ENCODE measurements around the gene HIC2.
"Not testable (repeated sequence)": the region's sequence is repeated elsewhere in the genome, so short reads cannot be mapped to it uniquely, and the experiment has no call there.

Gene HIC2, protein sequence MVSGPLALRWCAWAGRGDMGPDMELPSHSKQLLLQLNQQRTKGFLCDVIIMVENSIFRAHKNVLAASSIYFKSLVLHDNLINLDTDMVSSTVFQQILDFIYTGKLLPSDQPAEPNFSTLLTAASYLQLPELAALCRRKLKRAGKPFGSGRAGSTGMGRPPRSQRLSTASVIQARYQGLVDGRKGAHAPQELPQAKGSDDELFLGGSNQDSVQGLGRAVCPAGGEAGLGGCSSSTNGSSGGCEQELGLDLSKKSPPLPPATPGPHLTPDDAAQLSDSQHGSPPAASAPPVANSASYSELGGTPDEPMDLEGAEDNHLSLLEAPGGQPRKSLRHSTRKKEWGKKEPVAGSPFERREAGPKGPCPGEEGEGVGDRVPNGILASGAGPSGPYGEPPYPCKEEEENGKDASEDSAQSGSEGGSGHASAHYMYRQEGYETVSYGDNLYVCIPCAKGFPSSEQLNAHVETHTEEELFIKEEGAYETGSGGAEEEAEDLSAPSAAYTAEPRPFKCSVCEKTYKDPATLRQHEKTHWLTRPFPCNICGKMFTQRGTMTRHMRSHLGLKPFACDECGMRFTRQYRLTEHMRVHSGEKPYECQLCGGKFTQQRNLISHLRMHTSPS

DNA sequence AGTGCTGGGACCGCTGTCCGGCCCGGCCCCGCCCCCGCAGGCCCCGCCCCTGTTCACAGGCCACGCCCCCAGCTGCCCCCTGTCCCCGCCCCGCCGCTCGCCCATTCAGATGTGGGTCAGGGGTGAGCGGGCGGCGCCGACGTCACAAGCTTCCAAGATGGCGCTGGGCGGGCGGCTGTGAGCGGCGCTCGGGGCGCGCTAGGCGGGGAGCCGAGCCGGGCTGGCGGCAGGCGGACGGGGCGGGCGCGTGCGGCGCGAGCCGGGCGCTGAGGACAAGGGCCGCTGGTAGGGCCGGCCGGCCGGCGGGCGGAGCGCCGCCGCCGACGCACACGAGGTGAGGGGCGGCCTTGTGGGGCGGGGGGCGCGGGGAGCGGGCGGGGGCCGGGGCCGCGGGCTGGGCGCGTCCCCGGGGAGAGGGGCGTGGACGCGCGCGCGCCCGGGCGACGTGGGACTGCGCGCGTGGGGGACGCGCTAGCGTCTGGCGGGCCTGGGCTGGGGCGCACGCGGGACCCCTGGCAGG lies at the start of gene HIC2:
TSS of gene HIC2 (plus strand) at position 145 of the 520 bp plus-strand sequence. CDS start 25,461 bp downstream, outside the sequence.
- DNase-seq: not testable (repeated sequence)

DNA sequence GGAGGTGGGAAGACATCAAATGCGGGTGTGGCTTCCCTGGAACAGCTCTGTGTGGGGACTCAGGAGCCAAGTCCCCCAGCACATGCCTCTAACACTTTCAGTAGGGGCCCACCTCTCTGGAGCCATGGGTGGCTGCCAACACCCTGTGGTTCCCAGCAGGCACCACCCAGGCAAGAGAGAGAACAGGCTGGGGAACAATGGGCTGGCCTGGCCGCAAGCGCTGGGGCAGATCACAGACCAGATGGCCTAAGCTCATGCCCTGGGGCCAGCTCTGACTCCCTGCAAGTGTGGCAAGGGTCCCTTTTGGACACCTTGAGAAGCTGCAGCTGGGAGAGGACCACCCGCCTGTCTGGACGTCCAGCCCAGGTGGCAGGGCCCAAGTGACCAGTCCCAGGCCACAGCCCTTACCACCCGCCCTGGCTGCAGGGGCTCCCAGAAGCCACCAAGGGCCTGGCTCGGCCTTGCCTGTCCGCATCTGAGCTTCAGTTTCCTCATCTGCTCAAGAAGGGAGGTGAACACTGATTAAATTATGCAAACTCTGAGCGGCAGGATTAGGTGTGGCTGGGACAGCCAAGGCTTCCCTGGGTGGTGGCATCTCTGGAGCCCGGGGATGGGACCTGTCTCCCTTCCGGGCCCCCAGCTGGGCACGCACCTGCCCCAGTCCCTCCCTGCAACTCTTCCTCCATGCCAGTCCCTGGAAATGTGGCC lies 48.4 kb upstream of the HIC2 start:
- not testable (repeated sequence) for DNase-seq

DNA sequence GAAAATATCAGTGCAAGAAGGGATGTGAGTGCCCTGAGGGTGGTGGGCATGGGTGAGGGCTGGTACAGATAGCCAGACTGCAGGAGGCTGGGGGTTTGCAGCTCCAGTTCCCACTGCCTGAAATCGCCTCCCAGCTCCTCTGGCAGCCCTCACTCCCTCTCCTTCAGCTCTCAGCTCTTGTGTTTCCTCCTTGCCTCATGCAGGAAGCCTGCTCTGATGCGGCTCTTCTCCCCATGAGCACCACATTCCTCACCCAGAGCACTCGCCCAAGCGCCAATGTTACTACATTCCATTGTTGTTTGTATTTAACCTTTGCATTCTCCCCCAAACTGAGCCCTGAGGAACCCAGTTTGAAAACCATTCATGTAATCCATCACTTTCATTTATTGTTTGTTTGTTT lies 41.3 kb upstream of the HIC2 start:
- not testable (repeated sequence) for DNase-seq

DNA sequence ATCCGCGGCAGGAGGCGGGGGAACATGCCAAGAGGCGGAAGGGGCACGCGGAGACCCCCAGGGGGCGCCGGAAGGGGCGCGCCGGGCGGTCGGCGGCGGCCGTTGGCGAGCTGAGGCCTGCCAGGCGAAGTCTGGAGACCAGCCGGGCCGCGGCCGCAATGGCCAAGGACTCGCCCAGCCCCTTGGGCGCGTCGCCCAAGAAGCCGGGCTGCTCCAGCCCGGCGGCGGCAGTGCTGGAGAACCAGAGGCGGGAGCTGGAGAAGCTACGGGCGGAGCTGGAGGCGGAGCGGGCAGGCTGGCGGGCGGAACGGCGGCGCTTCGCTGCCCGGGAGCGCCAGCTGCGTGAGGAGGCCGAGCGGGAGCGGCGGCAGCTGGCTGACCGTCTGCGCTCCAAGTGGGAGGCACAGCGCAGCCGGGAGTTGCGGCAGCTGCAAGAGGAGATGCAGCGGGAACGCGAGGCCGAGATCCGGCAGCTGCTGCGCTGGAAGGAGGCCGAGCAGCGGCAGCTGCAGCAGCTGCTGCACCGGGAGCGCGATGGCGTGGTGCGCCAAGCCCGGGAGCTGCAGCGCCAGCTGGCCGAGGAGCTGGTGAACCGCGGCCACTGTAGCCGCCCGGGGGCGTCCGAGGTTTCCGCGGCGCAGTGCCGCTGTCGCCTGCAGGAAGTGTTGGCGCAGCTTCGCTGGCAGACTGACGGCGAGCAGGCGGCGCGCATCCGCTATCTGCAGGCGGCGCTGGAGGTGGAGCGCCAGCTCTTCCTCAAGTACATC lies 33.3 kb upstream of the HIC2 start, which contains the start of gene RIMBP3B:
TSS of gene RIMBP3B (plus strand) at position 51 of the 767 bp plus-strand sequence. CDS start at position 159, 108 bp downstream.
- not testable (repeated sequence) for DNase-seq

DNA sequence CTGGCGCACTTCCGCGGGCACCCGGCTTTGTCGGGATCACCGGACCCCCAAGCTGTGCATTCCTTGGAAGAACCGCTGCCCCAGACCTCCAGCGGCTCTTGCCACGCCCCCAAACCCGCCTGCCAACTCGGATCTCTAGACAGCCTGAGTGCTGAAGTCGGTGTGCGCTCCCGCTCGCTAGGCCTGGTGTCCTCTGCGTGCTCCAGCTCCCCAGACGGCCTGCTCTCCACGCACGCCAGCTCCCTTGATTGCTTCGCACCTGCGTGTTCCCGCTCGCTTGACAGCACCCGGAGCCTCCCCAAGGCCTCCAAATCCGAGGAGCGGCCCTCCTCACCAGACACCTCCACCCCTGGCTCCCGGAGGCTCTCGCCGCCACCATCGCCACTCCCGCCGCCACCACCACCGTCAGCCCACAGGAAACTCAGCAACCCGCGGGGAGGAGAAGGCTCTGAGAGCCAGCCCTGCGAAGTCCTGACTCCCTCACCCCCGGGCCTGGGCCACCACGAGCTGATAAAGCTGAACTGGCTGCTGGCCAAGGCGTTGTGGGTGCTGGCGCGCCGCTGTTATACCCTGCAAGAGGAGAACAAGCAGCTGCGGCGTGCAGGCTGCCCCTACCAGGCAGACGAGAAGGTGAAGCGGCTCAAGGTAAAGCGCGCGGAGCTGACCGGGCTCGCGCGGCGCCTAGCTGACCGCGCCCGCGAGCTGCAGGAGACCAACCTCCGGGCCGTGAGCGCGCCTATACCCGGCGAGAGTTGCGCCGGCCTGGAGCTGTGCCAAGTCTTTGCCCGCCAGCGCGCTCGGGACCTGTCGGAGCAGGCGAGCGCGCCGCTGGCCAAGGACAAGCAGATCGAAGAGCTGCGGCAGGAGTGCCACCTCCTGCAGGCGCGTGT lies 32.5 kb upstream of the HIC2 start:
- DNase-seq: not testable (repeated sequence)

DNA sequence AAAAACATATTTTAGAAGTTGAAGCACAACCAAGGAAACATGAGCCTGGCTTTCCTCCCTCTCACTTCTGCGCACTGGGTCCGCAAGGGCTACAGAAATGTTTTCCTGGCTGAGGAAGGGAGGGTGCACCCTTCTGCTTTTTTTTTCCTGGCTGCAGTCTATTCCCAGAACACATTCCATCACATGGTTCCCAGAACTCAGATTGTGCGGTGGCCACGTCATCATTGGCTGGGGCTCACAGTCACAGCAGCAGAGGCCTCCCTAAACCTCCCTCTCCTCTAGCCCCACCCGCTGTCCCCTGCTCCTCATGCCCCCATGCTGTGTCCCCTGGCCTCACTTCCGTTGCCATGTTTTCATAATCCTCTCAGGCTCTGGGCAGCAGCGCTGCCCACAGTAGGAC lies 27.7 kb upstream of the HIC2 start:
- DNase-seq: not testable (repeated sequence)

DNA sequence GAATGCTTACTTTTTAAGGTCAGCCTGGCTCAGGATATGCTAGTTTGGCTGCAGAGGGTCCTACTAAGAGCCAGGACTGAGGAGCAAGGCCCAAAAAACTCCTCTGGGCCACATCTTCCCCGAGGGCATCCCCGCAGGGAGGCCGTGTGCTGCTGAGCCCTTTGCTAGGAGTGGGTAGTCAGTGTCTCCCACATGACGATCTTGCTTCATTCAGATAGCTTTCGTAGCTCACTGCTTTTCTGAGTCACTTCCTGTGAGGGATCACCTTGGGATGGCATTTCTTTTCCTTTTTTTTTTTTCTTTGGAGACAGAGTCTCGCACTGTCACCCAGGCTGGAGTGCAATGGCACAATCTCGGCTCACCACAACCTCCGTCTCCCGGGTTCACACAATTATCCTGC lies 27.2 kb upstream of the HIC2 start:
- DNase-seq: not testable (repeated sequence)

DNA sequence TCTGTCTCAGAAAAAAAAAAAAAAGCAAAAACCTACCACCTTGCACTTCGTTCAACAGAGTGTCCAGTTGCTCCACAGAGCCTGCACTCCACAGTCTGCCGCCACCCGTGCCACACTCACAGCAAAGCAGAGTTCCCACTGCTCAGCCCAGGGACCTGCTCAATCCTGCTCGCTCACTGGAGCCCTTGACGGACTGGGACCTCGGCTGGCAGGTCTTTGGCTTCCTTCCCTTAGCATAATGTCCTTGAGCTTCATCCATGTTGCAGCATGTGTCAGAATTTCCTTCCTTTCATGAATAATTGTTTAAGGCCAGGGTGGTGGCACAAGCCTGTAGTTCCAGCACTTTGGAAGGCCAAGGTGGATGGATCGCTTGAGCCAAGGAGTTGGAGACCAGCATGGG lies 22.6 kb upstream of the HIC2 start:
- DNase-seq: not testable (repeated sequence)

DNA sequence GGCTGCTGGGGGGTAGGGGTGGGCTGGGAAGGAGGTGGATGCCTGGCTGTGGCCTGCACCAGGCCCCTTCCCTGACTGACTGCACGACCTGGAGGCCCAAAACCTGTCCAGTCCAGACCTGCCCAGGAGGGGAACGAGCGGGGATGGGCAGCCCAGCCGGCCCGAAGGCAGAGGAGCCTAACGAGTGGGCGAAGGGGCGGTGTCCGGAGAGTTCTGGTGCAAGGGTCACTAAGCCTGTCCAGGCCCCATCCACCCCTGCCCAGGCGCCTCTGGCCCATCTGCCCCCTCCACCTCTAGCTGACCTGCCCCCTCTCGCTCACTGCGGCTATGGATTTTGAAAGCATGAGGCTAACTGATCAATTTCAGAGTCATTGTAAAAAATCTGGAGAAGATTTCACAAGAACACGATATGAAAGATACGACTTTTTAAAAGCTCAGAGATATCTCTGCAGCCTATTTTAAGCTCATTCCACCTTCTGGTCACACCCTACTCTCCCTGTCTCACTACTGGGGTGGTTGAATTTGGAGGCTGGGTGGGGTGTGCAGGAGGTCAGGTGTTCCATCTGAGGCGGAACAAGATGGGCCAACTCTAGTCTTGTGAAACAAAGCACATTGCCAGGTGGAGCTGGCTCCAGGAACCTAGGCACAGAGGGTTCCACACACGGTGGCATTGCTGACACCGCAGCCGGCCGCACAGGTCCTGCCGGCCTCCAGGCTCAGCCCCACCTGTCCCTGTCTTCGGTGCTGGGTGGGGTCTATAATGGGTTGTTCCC lies 15.8 kb upstream of the HIC2 start:
- DNase-seq: not testable (repeated sequence)

DNA sequence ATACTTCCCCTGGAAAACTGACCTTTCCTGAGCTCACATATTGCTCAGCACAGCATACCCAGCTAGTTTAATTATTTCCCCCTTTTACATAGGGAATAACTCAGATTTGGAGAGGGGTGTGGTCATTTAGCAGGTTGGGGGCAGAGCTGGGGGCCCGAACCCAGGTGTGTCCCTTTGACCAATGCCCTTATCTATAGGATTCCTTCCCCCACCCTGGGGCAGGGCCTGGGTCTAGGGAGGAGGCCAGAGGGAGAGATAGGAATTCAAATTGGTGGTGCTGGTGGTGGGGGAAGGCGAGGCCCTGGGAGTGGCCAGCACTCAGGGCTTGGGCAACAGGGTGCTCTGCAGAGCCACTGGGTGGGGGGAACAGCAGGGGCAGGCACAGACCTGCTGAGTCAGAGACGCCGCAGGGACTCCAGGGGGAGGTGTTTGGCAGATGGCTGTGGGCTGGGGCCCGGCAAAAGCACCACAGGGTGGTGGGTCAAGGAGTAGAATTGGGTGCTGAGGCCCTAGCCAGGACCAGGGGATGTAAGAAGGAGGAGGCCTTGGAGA lies 14.3 kb upstream of the HIC2 start:
- not testable (repeated sequence) for DNase-seq

DNA sequence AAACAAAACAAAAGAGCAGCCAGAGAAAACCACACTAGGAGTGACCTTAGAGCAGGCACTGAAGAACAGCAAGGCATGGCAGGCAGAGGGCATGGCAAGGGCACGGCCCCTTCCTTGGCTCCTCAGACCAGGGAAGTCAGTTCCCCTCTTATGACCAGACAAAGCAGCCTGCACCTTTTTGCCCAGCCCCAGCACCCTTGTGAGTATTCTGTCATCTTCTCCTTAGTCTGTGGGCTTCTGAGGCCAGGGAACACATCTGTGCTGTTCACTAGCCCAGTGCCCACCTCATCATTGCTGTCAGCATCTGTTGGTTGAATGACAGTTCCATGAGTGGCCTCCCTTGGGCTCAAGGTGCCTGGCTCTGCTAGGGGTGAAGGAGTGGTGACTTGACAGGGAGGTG lies 10.0 kb upstream of the HIC2 start:
- not testable (repeated sequence) for DNase-seq

DNA sequence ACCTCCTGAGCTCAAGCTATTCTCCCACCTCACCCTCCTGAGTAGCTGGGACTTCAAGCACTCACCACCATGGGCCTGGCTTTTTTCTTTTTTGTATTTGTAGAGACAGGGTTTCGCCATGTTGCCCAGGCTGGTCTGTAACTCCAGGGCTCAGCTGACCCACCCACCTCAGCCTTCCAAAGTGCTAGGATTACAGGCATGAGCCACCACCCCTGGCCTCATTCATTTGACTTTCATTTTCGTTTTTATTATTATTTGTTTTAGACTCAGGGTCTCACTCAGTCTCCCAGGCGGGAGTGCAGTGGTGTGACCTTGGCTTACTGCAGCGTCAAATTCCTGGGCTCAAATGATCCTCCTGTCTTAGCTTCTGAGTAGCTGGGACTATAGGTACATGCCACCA lies 9.4 kb upstream of the HIC2 start:
- DNase-seq: not testable (repeated sequence)

DNA sequence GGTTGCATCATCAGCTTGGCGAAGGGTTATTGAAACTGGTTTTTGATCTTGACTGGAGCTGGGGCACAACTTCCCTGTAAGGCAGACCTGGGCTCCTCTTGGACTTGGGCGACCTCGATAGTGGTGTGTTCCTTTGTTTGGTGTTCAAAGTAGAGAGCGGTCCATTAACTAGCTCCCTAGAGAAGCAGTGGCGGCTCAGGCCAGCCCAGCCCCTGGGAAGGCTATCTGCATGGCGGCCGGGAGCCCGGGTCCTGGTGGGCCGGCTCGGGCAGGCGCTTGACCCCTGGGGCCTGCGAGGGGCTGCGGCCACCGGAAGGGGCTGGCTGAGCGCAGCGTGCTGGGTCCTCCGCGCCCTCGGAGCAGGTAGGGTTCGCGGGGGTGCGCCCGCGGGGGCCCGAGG lies 796 bp upstream of the HIC2 start:
- DNase-seq: not testable (repeated sequence)

DNA sequence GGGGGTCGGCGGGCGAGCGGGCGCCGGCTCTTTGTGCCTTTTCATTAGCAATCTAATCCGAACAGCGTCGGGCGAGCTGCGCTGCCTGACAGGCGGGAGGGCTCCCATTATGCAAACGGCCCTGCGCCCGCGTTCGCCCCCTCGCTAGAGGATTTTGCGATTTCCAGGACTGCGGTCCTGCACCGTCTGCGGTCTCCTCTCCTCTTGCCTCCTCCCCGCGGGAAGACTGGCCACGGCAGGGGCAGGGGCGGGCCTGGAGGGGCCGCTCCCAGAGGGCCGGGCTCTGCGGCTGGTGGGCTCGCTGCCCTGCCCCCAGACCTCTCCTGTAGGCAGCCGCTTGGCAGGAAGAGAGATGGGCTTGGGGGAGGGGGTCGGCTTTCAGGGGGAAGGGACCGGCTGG lies 682 bp downstream of the HIC2 start:
- DNase-seq: not testable (repeated sequence)

DNA sequence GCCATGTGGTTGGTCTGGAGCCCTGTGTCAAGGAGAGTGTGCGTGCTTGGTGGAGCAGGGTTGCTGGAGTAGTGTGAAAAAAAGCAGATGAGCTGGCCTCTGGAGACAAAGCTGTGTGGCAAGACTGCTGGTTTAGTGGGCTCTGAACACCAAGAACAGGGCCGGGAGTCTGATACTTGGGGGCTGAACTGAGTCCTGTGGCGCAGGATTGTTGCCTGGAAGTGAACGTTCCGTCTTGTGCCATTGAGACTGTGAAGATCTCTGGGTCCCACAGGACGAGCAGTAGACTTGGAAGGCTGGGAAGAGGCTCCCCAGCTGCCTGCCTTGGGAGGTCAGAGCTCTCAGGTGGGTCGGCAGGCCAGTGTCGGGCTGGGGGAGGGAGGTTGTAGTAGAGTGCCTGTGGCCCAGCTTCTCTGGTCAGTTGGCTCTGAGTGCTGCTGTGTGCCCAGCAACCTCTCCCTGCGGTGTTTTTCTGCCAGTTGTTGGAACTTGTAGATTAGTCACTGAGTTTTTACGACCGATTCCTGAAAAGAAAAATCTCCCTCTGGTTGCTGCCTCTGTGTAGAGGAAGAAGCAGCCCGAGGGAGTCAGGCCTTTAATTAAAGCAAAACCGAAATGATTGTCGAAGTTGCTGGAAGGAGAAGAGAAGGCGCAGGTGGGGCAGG lies 1.9 kb downstream of the HIC2 start:
- not testable (repeated sequence) for DNase-seq

DNA sequence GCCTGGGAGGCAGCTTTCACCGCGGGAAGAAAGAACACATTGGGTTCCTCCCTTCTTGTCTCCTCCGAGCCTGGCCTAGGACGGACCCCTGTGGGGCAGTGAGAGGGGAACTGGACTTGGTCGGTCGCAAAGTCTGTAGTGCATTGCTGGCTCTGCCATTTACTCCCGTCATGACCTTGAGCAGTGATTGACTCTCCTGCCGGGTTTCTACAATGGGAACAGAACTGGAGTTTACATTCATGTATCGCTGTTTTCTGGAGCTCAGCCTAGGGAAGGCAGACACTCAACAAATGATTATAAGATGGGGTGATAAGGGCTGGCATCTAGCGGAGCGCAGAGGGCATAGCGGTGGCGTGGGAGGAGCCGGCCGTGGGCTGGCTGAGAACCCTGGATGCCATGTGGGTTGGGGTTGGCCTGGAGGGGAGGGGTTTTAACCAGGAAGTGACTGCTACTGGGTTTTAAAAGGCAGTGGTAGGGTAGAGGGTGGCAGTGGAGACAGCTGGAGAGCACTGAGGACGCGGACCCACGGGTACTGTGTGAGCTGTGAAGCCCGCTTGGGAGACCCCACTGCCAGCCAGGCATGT lies 3.1 kb downstream of the HIC2 start:
- not testable (repeated sequence) for DNase-seq

DNA sequence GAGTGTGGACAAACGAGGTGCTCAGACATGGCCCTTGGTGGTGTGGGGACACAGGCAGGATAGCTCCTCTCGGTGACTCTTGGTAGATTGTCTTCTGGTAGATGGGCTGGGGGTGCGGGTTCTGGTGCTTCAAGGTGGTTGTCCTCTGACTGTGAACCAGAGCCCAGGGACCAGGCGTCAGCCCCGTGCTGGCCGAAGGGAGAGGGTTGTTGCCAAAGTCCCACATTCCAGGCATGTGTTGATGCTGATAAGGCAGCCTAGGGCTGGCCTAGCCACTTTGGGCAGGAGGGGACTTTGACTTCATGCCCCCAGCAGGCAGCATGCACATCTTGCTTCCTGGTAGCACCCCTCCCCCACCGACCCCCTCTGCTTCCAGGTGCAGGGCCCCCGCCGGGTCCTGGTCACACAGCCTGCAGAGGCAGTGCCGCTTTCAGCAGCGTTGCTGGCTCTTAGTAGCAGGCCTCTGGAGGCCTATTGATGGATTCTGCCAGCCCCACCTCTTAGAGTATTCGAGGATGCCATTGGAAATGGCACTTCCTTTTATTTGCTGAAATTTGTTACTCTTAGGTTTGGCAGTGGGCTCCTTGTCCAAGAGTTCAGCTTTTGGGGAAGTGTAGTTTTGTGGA lies 7.0 kb downstream of the HIC2 start:
- DNase-seq: not testable (repeated sequence)

DNA sequence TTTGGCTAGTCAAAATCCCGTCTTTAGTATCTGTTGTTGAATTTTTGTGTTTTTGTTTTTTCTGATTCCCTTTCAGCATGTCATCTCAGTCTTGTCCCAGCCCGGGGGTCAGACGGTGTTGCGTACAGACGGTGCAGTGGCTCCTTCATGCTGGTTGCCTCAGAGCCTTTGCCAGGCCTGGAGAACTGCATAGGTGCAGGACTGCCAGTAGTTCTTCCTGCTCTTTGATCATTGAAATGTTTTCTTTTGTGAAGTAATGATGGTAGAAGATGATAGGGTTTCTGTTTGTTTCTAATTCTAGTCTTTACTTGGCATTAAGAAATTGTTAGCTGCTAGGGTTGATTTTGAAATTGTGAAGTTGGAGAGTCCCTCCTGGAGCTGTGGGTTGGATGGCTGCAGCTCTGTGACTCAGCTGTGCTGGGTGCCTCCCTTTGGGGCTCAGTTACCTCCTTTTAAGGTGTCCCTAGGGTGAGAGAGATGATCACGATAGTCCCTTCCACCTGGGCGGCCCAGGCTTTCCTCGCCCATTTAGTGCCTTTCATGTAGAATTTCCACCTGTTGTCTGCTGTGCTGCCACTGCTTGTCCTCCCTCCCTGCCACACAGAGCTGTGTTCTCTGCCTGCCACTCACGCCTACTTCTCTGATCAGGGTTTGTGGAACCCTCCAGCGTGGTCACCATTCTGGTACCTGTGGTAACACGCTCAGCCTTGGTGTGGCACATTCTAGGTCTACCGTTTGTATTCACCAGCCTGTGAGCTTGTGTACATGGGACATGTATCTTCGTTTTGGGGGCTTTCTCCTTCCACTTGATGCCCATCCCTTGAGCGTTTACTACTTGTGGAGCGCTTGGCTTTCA lies 17.4 kb downstream of the HIC2 start:
- not testable (repeated sequence) for DNase-seq
